ENCODE measurements around the gene BTD.

DNA sequence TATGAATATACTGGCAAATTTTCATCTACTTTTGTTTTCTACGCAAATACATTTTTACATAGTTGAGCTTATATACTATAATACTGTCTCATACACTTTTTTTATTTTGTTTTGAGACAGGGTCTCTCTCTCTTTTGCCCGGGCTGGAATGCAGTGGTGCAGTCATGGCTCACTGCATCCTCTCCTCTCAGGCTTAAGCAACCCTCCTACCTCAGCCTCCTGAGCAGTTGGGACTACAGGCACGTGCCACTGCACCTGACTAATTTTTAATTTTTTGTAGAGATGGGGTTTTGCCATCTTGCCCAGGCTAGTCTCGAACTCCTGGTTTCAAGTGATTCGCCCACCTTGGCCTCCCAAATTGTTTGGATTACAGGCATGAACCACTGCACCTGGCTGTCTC, 26.1 kb upstream of the BTD start:
- TF ChIP-seq, protein P1, sequence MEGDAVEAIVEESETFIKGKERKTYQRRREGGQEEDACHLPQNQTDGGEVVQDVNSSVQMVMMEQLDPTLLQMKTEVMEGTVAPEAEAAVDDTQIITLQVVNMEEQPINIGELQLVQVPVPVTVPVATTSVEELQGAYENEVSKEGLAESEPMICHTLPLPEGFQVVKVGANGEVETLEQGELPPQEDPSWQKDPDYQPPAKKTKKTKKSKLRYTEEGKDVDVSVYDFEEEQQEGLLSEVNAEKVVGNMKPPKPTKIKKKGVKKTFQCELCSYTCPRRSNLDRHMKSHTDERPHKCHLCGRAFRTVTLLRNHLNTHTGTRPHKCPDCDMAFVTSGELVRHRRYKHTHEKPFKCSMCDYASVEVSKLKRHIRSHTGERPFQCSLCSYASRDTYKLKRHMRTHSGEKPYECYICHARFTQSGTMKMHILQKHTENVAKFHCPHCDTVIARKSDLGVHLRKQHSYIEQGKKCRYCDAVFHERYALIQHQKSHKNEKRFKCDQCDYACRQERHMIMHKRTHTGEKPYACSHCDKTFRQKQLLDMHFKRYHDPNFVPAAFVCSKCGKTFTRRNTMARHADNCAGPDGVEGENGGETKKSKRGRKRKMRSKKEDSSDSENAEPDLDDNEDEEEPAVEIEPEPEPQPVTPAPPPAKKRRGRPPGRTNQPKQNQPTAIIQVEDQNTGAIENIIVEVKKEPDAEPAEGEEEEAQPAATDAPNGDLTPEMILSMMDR (IDR thresholded peaks at IDR 0.05; ENCODE audit: insufficient read depth, low read depth, low read length): no peak
- no peak for TF ChIP-seq EZH2 (IDR thresholded peaks at IDR 0.05; ENCODE audit: insufficient read depth, low read length)

All from astrocyte (in vitro differentiated cells and primary cell).